ENCODE results near the gene CHAMP1. TPM values are rescaled to one million over a fixed set of nuclear protein-coding genes. Genes with fewer than 3 reads are reported as not detected.
"Not testable (repeated sequence)": the region's sequence is repeated elsewhere in the genome, so short reads cannot be mapped to it uniquely, and the experiment has no call there.

Gene CHAMP1
- total RNA-seq, 1 experiment from 2014 or later, result 16.0 TPM

DNA sequence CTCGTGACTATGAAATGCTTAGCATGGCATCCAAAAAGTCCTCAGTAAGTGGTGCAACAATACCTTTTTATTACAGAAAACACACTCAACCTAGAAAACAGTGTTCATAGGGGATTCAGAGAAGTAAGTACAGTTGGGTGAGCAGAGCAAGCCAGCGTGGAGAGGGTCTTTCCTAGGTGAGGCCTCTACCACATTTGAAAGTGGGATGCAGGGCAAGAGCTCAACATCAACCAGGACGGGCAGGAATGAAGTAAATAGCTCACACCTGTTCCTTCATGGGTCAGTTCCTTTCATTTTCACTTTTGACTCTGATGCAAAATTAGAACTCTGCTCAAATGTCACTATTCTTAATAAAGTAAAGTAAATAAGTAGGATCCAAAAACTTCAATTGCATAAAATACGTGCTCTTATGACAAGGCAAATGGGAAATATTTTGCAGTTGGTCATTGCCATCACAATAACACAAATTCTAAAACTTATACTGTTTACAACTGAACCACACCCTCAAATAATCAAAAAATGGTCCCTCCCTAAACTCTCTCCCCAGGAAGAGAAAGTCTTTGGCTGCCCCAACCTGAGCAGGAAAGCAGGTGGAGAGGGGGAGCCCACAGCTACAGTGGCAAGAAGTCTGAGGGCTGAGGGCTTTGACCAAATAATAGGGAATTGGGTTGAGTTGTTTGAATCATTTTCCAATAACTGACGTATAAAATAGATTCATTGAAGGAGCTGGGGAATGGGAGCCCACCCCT lies 20.2 kb downstream of the CHAMP1 start:
- Histone ChIP-seq H3K36me3 (ENCODE audit: low read depth) (no peaks in the 10 kb centered on the region), H3K79me2 (ENCODE audit: low read depth) (no peaks in the 10 kb centered on the region), H3K27ac (no peak overlapping the region), H3K9me2 (ENCODE audit: insufficient read depth) (no peaks in the 10 kb centered on the region), H3K4me3 (no peak overlapping the region), H2AFZ (no peak overlapping the region), H3F3A (ENCODE audit: insufficient read depth, low read depth) (no peaks in the 10 kb centered on the region), H4K20me1 (ENCODE audit: insufficient read depth) (no peaks in the 10 kb centered on the region), H3K4me1 (replicated peaks; ENCODE audit: insufficient read depth) (no peaks in the 10 kb centered on the region), H3K9me3 (ENCODE audit: insufficient read depth, low read depth) (no peaks in the 10 kb centered on the region), H3K27me3 (ENCODE audit: insufficient read depth, low read depth) (no peaks in the 10 kb centered on the region), H3K4me2 (no peak overlapping the region)
- CTCF ChIA-PET, result no interaction called here
- no TSS peak for BruUV-seq (replicated peaks)
- no peak for DNase-seq
- POLR2A ChIA-PET (ENCODE audit: unreplicated experiment), result no interaction called here
- TF ChIP-seq, protein P1, sequence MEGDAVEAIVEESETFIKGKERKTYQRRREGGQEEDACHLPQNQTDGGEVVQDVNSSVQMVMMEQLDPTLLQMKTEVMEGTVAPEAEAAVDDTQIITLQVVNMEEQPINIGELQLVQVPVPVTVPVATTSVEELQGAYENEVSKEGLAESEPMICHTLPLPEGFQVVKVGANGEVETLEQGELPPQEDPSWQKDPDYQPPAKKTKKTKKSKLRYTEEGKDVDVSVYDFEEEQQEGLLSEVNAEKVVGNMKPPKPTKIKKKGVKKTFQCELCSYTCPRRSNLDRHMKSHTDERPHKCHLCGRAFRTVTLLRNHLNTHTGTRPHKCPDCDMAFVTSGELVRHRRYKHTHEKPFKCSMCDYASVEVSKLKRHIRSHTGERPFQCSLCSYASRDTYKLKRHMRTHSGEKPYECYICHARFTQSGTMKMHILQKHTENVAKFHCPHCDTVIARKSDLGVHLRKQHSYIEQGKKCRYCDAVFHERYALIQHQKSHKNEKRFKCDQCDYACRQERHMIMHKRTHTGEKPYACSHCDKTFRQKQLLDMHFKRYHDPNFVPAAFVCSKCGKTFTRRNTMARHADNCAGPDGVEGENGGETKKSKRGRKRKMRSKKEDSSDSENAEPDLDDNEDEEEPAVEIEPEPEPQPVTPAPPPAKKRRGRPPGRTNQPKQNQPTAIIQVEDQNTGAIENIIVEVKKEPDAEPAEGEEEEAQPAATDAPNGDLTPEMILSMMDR (conservative IDR thresholded peaks at IDR 0.05), result no peak
- no peak for TF ChIP-seq EZH2 (IDR thresholded peaks at IDR 0.05; ENCODE audit: low read depth)
- intact Hi-C loops (cut with micrococcal nuclease; ENCODE audit: unreplicated experiment), result no loop called here

DNA sequence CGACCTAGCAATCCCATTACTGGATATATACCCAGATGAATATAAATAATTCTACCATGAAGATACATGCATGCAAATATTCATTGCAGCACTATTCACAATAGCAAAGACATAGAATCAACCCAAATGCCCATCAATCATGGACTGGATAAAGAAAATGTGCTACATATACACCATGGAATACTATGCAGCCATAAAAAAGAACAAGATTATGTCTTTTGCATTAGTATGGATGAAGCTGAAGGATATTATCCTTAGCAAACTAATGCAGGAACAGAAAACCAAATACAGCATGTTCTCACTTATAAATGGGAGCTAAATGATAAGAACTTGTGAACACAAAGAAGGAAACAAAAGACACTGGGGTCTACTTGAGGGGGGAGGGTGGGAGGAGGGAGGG lies 22.2 kb downstream of the CHAMP1 start:
- H3K27me3 ChIP-seq (ENCODE audit: insufficient read depth, low read depth); H3K4me3 ChIP-seq; H2AFZ ChIP-seq; H3K36me3 ChIP-seq (ENCODE audit: low read depth); H3K4me1 ChIP-seq (replicated peaks; ENCODE audit: insufficient read depth); H3F3A ChIP-seq (ENCODE audit: insufficient read depth, low read depth); H3K9me2 ChIP-seq (ENCODE audit: insufficient read depth); BruUV-seq (replicated peaks); intact Hi-C loops (cut with micrococcal nuclease; ENCODE audit: unreplicated experiment); H4K20me1 ChIP-seq (ENCODE audit: insufficient read depth); H3K79me2 ChIP-seq (ENCODE audit: low read depth); H3K4me2 ChIP-seq; H3K9me3 ChIP-seq (ENCODE audit: insufficient read depth, low read depth); H3K27ac ChIP-seq; DNase-seq: not testable (repeated sequence)
- ChIA-PET POLR2A (ENCODE audit: unreplicated experiment) (interaction anchor here (0.7 kb wide), 1 partner anchor 97 kb away, joined by 3 read pairs; no protein-coding TSS in a partner anchor), CTCF (interaction anchor here (0.6 kb wide), 1 partner anchor 8 kb away, joined by 7 read pairs; no protein-coding TSS in a partner anchor)

DNA sequence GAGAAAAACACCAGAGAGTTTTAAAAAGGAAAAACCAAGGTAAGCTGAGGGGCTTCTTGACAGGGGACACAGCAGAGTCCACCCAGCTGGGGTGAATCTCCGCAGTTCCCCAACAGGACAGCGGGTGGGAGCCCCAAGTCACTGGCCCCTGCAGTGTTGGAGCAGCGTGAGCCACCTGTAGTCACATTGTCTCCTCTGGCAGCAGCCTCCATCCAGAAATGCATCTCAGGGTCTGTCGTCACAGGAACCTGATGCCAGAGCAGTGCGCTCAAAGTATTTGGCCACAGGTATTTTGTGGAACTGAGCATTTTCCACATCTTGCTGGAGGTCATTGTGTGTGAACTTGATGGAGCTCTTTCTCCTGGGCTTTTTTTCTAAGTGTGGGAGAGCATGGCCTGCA lies 24.7 kb downstream of the CHAMP1 start:
- Histone ChIP-seq H3K9me3 (ENCODE audit: insufficient read depth, low read depth) (0 out of 2 replicates have a peak, but pooled peaks cover 3% of the 10 kb centered on the region), H4K20me1 (ENCODE audit: insufficient read depth) (no peaks in the 10 kb centered on the region), H3K4me1 (replicated peaks; ENCODE audit: insufficient read depth) (no peaks in the 10 kb centered on the region), H3K27ac (no peak overlapping the region), H3K36me3 (ENCODE audit: low read depth) (no peaks in the 10 kb centered on the region), H3K4me3 (no peak overlapping the region), H3K4me2 (no peak overlapping the region), H2AFZ (no peak overlapping the region), H3K27me3 (ENCODE audit: insufficient read depth, low read depth) (no peaks in the 10 kb centered on the region), H3K79me2 (ENCODE audit: low read depth) (no peaks in the 10 kb centered on the region), H3K9me2 (ENCODE audit: insufficient read depth) (no peaks in the 10 kb centered on the region), H3F3A (ENCODE audit: insufficient read depth, low read depth) (no peaks in the 10 kb centered on the region)
- no peak for DNase-seq
- POLR2A ChIA-PET (ENCODE audit: unreplicated experiment), result interaction anchor here (0.6 kb wide), 1 partner anchor 709 kb away, joined by 6 read pairs; no protein-coding TSS in a partner anchor
- CTCF ChIA-PET, result no interaction called here
- BruUV-seq (replicated peaks), result no TSS peak
- intact Hi-C loops (cut with micrococcal nuclease; ENCODE audit: unreplicated experiment), result no loop called here
- TF ChIP-seq, protein P1 (conservative IDR thresholded peaks at IDR 0.05), result no peak
- no peak for TF ChIP-seq EZH2 (IDR thresholded peaks at IDR 0.05; ENCODE audit: low read depth)
